NCI-H1417 treated with DMSO at 0.1 percent for 48 hours (cell line): ENCODE measurements around the gene EP400.
"Not testable (repeated sequence)": the region's sequence is repeated elsewhere in the genome, so short reads cannot be mapped to it uniquely, and the experiment has no call there.

ENCODE experiments used
- DNase-seq: peaks from one replicate; lab custom pipeline; 2025; lab: John Stamatoyannopoulos, UW

The EP400 gene

GRCh38 chr12:131928080-131928710 lies 21.5 kb upstream of the EP400 start:
- DNase-seq = no peak

GRCh38 chr12:131928711-131929580 lies 20.8 kb upstream of the EP400 start, which contains the start of gene PUS1:
TSS of gene PUS1 (plus strand) at chr12:131929276. CDS start at chr12:131929723, 447 bp downstream.
- peak; percentile 84 for DNase-seq

- DNase-seq = no peak
Measured at GRCh38 chr12:131929581-131930456, 19.9 kb upstream of the EP400 start.

GRCh38 chr12:131930510-131930909 lies 19.2 kb upstream of the EP400 start:
- no peak for DNase-seq

GRCh38 chr12:131933387-131933786 lies 16.4 kb upstream of the EP400 start:
- no peak for DNase-seq

GRCh38 chr12:131934535-131934934 lies 15.2 kb upstream of the EP400 start:
- DNase-seq = no peak

- DNase-seq = no peak
Measured at GRCh38 chr12:131938082-131938481, 11.7 kb upstream of the EP400 start.

- DNase-seq = no peak
Measured at GRCh38 chr12:131939007-131939406, 10.7 kb upstream of the EP400 start.

- no peak for DNase-seq
Measured at GRCh38 chr12:131940141-131940547, 9.6 kb upstream of the EP400 start.

- DNase-seq = no peak
Measured at GRCh38 chr12:131941116-131941986, 8.4 kb upstream of the EP400 start.

- no peak for DNase-seq
Measured at GRCh38 chr12:131941987-131942341, 7.8 kb upstream of the EP400 start.

GRCh38 chr12:131942671-131943070 lies 7.1 kb upstream of the EP400 start:
- DNase-seq = no peak

GRCh38 chr12:131943389-131943788 lies 6.4 kb upstream of the EP400 start:
- no peak for DNase-seq

- no peak for DNase-seq
Measured at GRCh38 chr12:131943876-131944275, 5.9 kb upstream of the EP400 start.

GRCh38 chr12:131944601-131945251 lies 5.0 kb upstream of the EP400 start:
- no peak for DNase-seq

GRCh38 chr12:131946757-131947156 lies 3.0 kb upstream of the EP400 start:
- no peak for DNase-seq

GRCh38 chr12:131947482-131948027 lies 2.2 kb upstream of the EP400 start:
- no peak for DNase-seq

GRCh38 chr12:131948166-131948712 lies 1.5 kb upstream of the EP400 start:
- DNase-seq = no peak

GRCh38 chr12:131948713-131949430 lies 870 bp upstream of the EP400 start:
- not testable (repeated sequence) for DNase-seq
